IMR-90 (cell line): ENCODE data around the gene RAI14. TPM values are rescaled to one million over a fixed set of nuclear protein-coding genes. Genes with fewer than 3 reads are reported as not detected.

Source experiments
- ATAC-seq: fragments of 200-7000 bp; cut with Tn5 transposase; 2 replicates; pipeline ENCODE4 v1.9.1; 2020; ENCODE audit warnings: low read depth, mild to moderate bottlenecking, moderate library complexity
- BruUV-seq: library from RNA; stranded (reverse); fragments of 400-500 nt; replicated peaks from 2 replicates; lab custom pipeline; 2021; lab: Mats Ljungman, UMichigan
- CTCF ChIA-PET: fragments of 300-600 bp; formaldehyde crosslinking; extraction: SDS; loops from one replicate; lab custom pipeline; 2021; ENCODE audit warnings: antibody characterized with exemption; lab: Yijun Ruan, JAX
- POLR2A ChIA-PET: fragments of 300-600 bp; sonication (Branson Sonifier 250); formaldehyde crosslinking; loops from one replicate; lab custom pipeline; 2022; ENCODE audit warnings: antibody characterized with exemption; ENCODE audit not compliant: unreplicated experiment; lab: Charles Lee
- DNase-seq: peaks from one replicate; pipeline ENCODE4 v3.0.0; 2013
- H2AFZ ChIP-seq: replicated peaks from 2 replicates; pipeline ENCODE3; 2013; ENCODE audit warnings: low read length, mild to moderate bottlenecking; ENCODE audit not compliant: poor library complexity
- H2AK5ac ChIP-seq: 2 replicates; pipeline ENCODE4 v1.6.1; 2013; ENCODE audit warnings: low read depth, low read length, inconsistent platforms
- H2AK9ac ChIP-seq: replicated peaks from 2 replicates; pipeline ENCODE3; 2013; ENCODE audit warnings: mild to moderate bottlenecking, low read depth, low read length, moderate library complexity; ENCODE audit not compliant: poor library complexity
- H2BK120ac ChIP-seq: 2 replicates; pipeline ENCODE4 v1.6.1; 2013; ENCODE audit warnings: low read depth, low read length, inconsistent platforms
- H2BK15ac ChIP-seq: 3 replicates; pipeline ENCODE4 v1.6.1; 2013; ENCODE audit warnings: low read depth, low read length, inconsistent platforms
- H2BK20ac ChIP-seq: 2 replicates; pipeline ENCODE4 v1.6.1; 2013; ENCODE audit warnings: low read depth, mild to moderate bottlenecking, inconsistent platforms, low read length, moderate library complexity
- H2BK5ac ChIP-seq: 2 replicates; pipeline ENCODE4 v1.6.1; 2013; ENCODE audit warnings: mild to moderate bottlenecking, low read depth, low read length, inconsistent platforms; ENCODE audit not compliant: poor library complexity, severe bottlenecking
- H3K14ac ChIP-seq: replicated peaks from 2 replicates; pipeline ENCODE4 v1.6.1; 2013; ENCODE audit warnings: low read depth, low read length, inconsistent platforms
- H3K18ac ChIP-seq: 2 replicates; pipeline ENCODE4 v1.6.1; 2013; ENCODE audit warnings: low read depth, low read length, control low read depth
- H3K23ac ChIP-seq: 2 replicates; pipeline ENCODE4 v1.6.1; 2013; ENCODE audit warnings: low read depth, low read length, inconsistent platforms
- H3K27ac ChIP-seq: 2 replicates; pipeline ENCODE4 v1.5.1; 2013; ENCODE audit warnings: mild to moderate bottlenecking, control low read depth, low read length; ENCODE audit not compliant: insufficient read depth
- H3K27me3 ChIP-seq: 2 replicates; pipeline ENCODE4 v1.6.1; 2013; ENCODE audit warnings: low read length; ENCODE audit not compliant: control insufficient read depth, insufficient read depth
- H3K36me3 ChIP-seq: 2 replicates; pipeline ENCODE4 v1.6.1; 2013; ENCODE audit warnings: low read length, mixed read lengths; ENCODE audit not compliant: control insufficient read depth, insufficient read depth
- H3K4ac ChIP-seq: 2 replicates; pipeline ENCODE4 v1.6.1; 2013; ENCODE audit warnings: low read depth, low read length, inconsistent platforms
- H3K4me1 ChIP-seq: 2 replicates; pipeline ENCODE4 v1.6.1; 2013; ENCODE audit warnings: low read length, mixed read lengths; ENCODE audit not compliant: control insufficient read depth, insufficient read depth
- H3K4me2 ChIP-seq: 2 replicates; pipeline ENCODE4 v1.6.1; 2013; ENCODE audit warnings: low read depth, mild to moderate bottlenecking, control low read depth, low read length, moderate library complexity
- H3K4me3 ChIP-seq: 2 replicates; pipeline ENCODE4 v1.5.1; 2013; ENCODE audit warnings: low read depth, mild to moderate bottlenecking, control low read depth, low read length, moderate library complexity; ENCODE audit not compliant: insufficient read depth
- H3K56ac ChIP-seq: 2 replicates; pipeline ENCODE4 v1.6.1; 2013; ENCODE audit warnings: low read length, inconsistent platforms; ENCODE audit not compliant: insufficient read depth; ENCODE audit errors: extremely low read depth
- H3K79me1 ChIP-seq, 2 experiments: 2 replicates each; pipeline ENCODE4 v1.6.1; 2013; ENCODE audit warnings: low read length in 2 of 2, inconsistent platforms in 1 of 2, low read depth in 1 of 2
- H3K9ac ChIP-seq: 2 replicates; pipeline ENCODE4 v1.6.1; 2013; ENCODE audit warnings: low read depth, low read length, control low read depth
- H3K9me1 ChIP-seq: 2 replicates; pipeline ENCODE4 v1.6.1; 2013; ENCODE audit warnings: low read length, inconsistent platforms; ENCODE audit not compliant: insufficient read depth
- H3K9me3 ChIP-seq: 2 replicates; pipeline ENCODE4 v1.6.1; 2013; ENCODE audit warnings: low read length; ENCODE audit not compliant: control insufficient read depth, insufficient read depth
- H4K20me1 ChIP-seq: 2 replicates; pipeline ENCODE4 v1.6.1; 2013; ENCODE audit warnings: low read length, inconsistent platforms; ENCODE audit not compliant: insufficient read depth
- H4K5ac ChIP-seq: 2 replicates; pipeline ENCODE4 v1.6.1; 2013; ENCODE audit warnings: mild to moderate bottlenecking, low read depth, low read length, control low read depth
- H4K8ac ChIP-seq, 2 experiments: 2 replicates each; pipeline ENCODE4 v1.6.1; 2013; ENCODE audit warnings: low read depth in 2 of 2, low read length in 2 of 2, control low read depth in 1 of 2, inconsistent platforms in 1 of 2
- H4K91ac ChIP-seq: 2 replicates; pipeline ENCODE4 v1.6.1; 2013; ENCODE audit warnings: low read depth, low read length, inconsistent platforms; ENCODE audit not compliant: insufficient read depth
- BHLHE40 ChIP-seq: fragments of 150-350 bp; IDR thresholded peaks from 2 replicates; pipeline ENCODE4 v1.6.1; 2016; ENCODE audit warnings: mild to moderate bottlenecking, low read depth, low read length
- CEBPB ChIP-seq: IDR thresholded peaks from 2 replicates; pipeline ENCODE4 v1.6.1; 2012; ENCODE audit warnings: low read depth, low read length, improper control_type of control experiment
- CHD1 ChIP-seq: IDR thresholded peaks from 2 replicates; pipeline ENCODE4 v1.6.1; 2012; ENCODE audit warnings: low read depth, low read length, improper control_type of control experiment
- FOS ChIP-seq: fragments of 150-350 bp; IDR thresholded peaks from 2 replicates; pipeline ENCODE4 v1.6.1; 2016; ENCODE audit warnings: low read depth, low read length
- MAFK ChIP-seq: IDR thresholded peaks from 2 replicates; pipeline ENCODE4 v1.6.1; 2012; ENCODE audit warnings: low read depth, low read length, improper control_type of control experiment
- MAZ ChIP-seq: IDR thresholded peaks from 2 replicates; pipeline ENCODE4 v1.6.1; 2012; ENCODE audit warnings: low read depth, mild to moderate bottlenecking, low read length, improper control_type of control experiment, moderate library complexity, borderline replicate concordance
- MXI1 ChIP-seq: IDR thresholded peaks from 2 replicates; pipeline ENCODE4 v1.6.1; 2012; ENCODE audit warnings: low read depth, mild to moderate bottlenecking, low read length, moderate library complexity, borderline replicate concordance
- NFE2L2 ChIP-seq: fragments of 150-350 bp; IDR thresholded peaks from 2 replicates; pipeline ENCODE4 v1.6.1; 2016; ENCODE audit warnings: low read depth, mild to moderate bottlenecking, low read length
- POLR2A ChIP-seq: IDR thresholded peaks from 2 replicates; pipeline ENCODE4 v1.6.1; 2012; ENCODE audit warnings: mild to moderate bottlenecking, low read depth, low read length
- RAD21 ChIP-seq: IDR thresholded peaks from 2 replicates; pipeline ENCODE4 v1.6.1; 2012; ENCODE audit warnings: low read length, improper control_type of control experiment
- RCOR1 ChIP-seq: IDR thresholded peaks from 2 replicates; pipeline ENCODE4 v1.6.1; 2012; ENCODE audit warnings: mild to moderate bottlenecking, low read length, improper control_type of control experiment; ENCODE audit not compliant: insufficient replicate concordance
- RFX5 ChIP-seq: IDR thresholded peaks from 2 replicates; pipeline ENCODE4 v1.8.0; 2012; ENCODE audit warnings: low read depth, mild to moderate bottlenecking, low read length, moderate library complexity
- SMC3 ChIP-seq: fragments of 150-350 bp; IDR thresholded peaks from 2 replicates; pipeline ENCODE4 v1.6.1; 2016; ENCODE audit warnings: low read depth, mild to moderate bottlenecking, antibody characterized with exemption, low read length, moderate library complexity
- WGBS, 2 experiments: methylation state at CpG; one replicate each; pipeline versions ENCODE4 v1.1.5 to v1.1.7; 2013; ENCODE audit warnings: missing lambda C conversion rate in 2 of 2; ENCODE audit not compliant: insufficient read length in 1 of 2; ENCODE audit errors: extremely low coverage in 2 of 2; 5-methylcytosine and 5-hydroxymethylcytosine counted together
- dilution Hi-C: fragments of 300-500 bp; cut with HindIII; formaldehyde crosslinking; loops from one replicate; pipeline ENCODE4 v1.14.3; 2018; ENCODE audit warnings: low sequenced_read_pairs; ENCODE audit not compliant: unreplicated experiment
- in situ Hi-C: fragments of 300-500 bp; cut with MboI; formaldehyde crosslinking; loops from 3 replicates; pipeline ENCODE4 v1.14.3; 2019; ENCODE audit warnings: low sequenced_read_pairs, inconsistent platforms, mixed read lengths
- intact Hi-C: fragments of 100-400 bp; cut with micrococcal nuclease; formaldehyde crosslinking; loops from 2 replicates; pipeline ENCODE4 v1.10.0; 2022
- polyA plus RNA-seq, 3 experiments: library from polyadenylated mRNA; depleted of rRNA; stranded (reverse); fragments of >200 nt; gene quantifications; 2 replicates each; pipeline ENCODE4 v1.2.3, GENCODE V29; 2012; ENCODE audit warnings: low replicate concordance in 1 of 3
- total RNA-seq: library from RNA; depleted of rRNA; stranded (reverse); fragments of >200 nt; gene quantifications from 2 replicates; pipeline ENCODE4 v1.2.3, GENCODE V29; 2012
- TF ChIP-seq, protein P1 (sequence below): fragments of 150-350 bp; IDR thresholded peaks from 2 replicates; pipeline ENCODE4 v1.6.1; 2017; ENCODE audit warnings: mild to moderate bottlenecking, antibody characterized with exemption, low read length, low read depth
- TF ChIP-seq, protein P2 (sequence below): fragments of 150-350 bp; IDR thresholded peaks from 2 replicates; pipeline ENCODE4 v1.6.1; 2016; ENCODE audit warnings: low read depth, mild to moderate bottlenecking, low read length, moderate library complexity, borderline replicate concordance
- TF ChIP-seq, protein P3 (sequence below): conservative IDR thresholded peaks from 2 replicates; pipeline ENCODE4 v1.5.1; 2012; ENCODE audit warnings: mild to moderate bottlenecking, low read depth, low read length, improper control_type of control experiment

The RAI14 gene
- total and polyA plus RNA-seq, 2 of the 4 experiments (the other 2 are of a cell fraction), result 221 to 267 TPM

DNA sequence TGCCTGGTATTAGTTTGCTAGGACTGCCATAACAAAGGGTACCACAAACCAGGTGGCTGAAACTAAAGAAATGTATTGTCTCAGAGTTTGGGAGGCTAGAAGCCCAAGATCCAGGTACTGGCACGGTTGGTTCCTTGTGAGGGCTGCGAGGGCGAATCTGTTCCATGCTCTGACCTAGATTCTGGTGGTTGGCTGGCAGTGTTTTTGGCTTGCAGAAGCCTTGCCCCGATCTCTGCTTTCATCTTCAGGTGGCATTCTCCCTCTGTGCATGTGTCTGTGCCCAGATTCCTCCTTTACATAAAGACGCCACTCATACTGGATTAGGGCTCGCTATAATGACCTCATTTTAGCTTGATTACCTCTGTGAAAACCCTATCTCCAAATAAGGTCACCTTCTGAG lies 36.7 kb downstream of the RAI14 start:
- no peak overlapping the region for H2AK5ac ChIP-seq
- no peak overlapping the region for H3K4me2 ChIP-seq
- ATAC-seq (no peak), DNase-seq (no peak)
- no peak overlapping the region for H3K56ac ChIP-seq
- H3K4ac ChIP-seq, result no peak overlapping the region
- dilution Hi-C loops, result no loop called here
- H3K18ac ChIP-seq, result no peak overlapping the region
- no peak overlapping the region for H2BK120ac ChIP-seq
- no peak overlapping the region for H4K5ac ChIP-seq
- peaks cover 31% of the 10 kb centered on the region for H3K9me1 ChIP-seq
- H3K27ac ChIP-seq, result peak overlapping the region; percentile 23; the same call in 1 of the 2 replicates
- intact Hi-C loops, result no loop called here
- no peaks in the 10 kb centered on the region for H3K27me3 ChIP-seq
- H3K23ac ChIP-seq, result peak overlapping the region; percentile 80; the same call in 1 of the 2 replicates
- H3K9ac ChIP-seq, result no peak overlapping the region
- no peaks in the 10 kb centered on the region for H3K9me3 ChIP-seq
- no peak overlapping the region for H2AFZ ChIP-seq
- no peak overlapping the region for H2BK5ac ChIP-seq
- H4K20me1 ChIP-seq, result peaks cover 86% of the 10 kb centered on the region
- H3K14ac ChIP-seq, result peak overlapping the region; percentile 31; the same call in 1 of the 2 replicates
- H3K36me3 ChIP-seq, result peaks cover 31% of the 10 kb centered on the region
- in situ Hi-C loops, result no loop called here
- peaks cover 18% of the 10 kb centered on the region for H3K4me1 ChIP-seq
- WGBS, 2 experiments, result no CpG with 5 or more reads among the region's 6 CpGs
- CTCF ChIA-PET, result interaction anchor here (1.7 kb wide), 1 partner anchor 207 kb away, joined by 3 read pairs; no protein-coding TSS in a partner anchor
- no peak overlapping the region for H4K91ac ChIP-seq
- H3K4me3 ChIP-seq, result no peak overlapping the region
- H2BK20ac ChIP-seq, result no peak overlapping the region
- no peak overlapping the region for H2AK9ac ChIP-seq
- peaks cover 12 to 72% of the 10 kb centered on the region in 2 experiments for H3K79me1 ChIP-seq
- no TSS peak for BruUV-seq
- peak overlapping the region in 1 of 2 experiments; percentile 12; a peak in 1 of 4 replicates for H4K8ac ChIP-seq
- TF ChIP-seq SMC3 (no peak), POLR2A (no peak), BHLHE40 (no peak), MAFK (no peak), RCOR1 (no peak), RFX5 (no peak), RAD21 (no peak), CHD1 (no peak), NFE2L2 (no peak), MAZ (no peak), CEBPB (no peak), FOS (no peak), MXI1 (no peak)
- TF ChIP-seq, protein P1, sequence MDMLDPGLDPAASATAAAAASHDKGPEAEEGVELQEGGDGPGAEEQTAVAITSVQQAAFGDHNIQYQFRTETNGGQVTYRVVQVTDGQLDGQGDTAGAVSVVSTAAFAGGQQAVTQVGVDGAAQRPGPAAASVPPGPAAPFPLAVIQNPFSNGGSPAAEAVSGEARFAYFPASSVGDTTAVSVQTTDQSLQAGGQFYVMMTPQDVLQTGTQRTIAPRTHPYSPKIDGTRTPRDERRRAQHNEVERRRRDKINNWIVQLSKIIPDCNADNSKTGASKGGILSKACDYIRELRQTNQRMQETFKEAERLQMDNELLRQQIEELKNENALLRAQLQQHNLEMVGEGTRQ, result no peak
- TF ChIP-seq, protein P2, sequence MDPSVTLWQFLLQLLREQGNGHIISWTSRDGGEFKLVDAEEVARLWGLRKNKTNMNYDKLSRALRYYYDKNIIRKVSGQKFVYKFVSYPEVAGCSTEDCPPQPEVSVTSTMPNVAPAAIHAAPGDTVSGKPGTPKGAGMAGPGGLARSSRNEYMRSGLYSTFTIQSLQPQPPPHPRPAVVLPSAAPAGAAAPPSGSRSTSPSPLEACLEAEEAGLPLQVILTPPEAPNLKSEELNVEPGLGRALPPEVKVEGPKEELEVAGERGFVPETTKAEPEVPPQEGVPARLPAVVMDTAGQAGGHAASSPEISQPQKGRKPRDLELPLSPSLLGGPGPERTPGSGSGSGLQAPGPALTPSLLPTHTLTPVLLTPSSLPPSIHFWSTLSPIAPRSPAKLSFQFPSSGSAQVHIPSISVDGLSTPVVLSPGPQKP, result no peak
- TF ChIP-seq, protein P3, sequence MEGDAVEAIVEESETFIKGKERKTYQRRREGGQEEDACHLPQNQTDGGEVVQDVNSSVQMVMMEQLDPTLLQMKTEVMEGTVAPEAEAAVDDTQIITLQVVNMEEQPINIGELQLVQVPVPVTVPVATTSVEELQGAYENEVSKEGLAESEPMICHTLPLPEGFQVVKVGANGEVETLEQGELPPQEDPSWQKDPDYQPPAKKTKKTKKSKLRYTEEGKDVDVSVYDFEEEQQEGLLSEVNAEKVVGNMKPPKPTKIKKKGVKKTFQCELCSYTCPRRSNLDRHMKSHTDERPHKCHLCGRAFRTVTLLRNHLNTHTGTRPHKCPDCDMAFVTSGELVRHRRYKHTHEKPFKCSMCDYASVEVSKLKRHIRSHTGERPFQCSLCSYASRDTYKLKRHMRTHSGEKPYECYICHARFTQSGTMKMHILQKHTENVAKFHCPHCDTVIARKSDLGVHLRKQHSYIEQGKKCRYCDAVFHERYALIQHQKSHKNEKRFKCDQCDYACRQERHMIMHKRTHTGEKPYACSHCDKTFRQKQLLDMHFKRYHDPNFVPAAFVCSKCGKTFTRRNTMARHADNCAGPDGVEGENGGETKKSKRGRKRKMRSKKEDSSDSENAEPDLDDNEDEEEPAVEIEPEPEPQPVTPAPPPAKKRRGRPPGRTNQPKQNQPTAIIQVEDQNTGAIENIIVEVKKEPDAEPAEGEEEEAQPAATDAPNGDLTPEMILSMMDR, result no peak
- H2BK15ac ChIP-seq, result no peak overlapping the region
- POLR2A ChIA-PET, result no interaction called here
